ENCODE data around the gene TAOK1.
A peak's percentile ranks its signal among the peaks of the same experiment; 100 is the strongest.

The TAOK1 gene

DNA sequence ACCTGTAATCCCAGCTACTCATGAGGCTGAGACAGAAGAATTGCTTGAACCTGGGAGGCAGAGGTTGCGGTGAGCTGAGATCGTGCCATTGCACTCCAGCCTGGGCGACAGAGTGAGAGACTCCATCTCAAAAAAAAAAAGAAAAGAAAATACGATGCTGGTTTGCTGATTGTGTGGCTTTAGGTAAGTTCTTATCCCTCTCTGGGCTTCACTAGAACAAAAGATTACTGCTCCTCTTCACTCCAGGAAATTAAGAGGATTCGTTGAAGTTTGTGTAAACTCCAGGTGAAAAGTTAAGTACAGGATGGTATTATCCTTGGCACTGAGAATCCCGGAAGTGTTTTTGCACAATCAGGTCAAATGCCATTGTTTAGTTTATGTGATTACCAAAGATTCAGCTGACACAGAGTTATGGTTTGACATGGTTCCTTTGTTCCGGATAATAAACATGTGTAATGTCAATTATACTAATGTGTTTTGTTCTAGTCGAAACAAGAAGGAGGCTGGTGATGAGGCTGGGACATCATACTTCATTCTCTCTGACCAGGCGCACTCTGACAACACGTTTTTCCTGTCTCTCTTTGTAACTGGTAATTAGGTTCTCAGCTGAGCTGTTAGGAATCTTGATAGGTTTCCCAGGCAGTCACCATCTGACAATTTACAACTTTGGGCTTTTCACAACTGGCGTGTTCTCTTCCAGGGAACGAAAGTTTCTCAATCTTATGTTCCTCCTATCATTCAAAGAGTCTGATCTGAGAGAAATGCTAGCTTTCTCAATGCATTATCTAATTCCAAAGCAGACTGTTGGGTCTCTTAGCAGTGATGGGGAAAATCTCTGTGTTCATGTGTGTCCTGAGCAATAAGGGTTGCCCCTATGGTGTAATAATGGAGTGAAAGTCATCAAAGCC is 10.8 kb upstream of the TAOK1 start:
- peak; percentile 5 for DNase-seq

DNA sequence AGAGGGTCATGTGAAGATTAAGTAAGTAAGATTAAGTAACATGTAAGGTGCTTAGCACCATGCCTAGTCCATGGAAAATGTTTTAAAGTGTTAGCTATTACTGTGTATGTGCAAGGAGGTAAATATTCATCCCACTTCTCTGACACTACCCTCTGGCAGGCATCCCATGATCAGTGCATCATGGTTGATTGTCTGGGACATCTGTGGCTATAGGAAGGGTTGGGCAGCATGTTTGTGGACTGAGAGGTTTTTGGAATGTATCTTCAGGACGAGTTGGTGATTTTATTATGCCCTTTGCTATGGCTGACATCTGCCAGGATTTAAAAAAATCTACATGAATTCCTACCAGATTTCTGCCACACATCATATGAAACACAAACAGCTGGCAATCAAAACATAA is 6.5 kb upstream of the TAOK1 start:
- DNase-seq = peak; percentile 37

DNA sequence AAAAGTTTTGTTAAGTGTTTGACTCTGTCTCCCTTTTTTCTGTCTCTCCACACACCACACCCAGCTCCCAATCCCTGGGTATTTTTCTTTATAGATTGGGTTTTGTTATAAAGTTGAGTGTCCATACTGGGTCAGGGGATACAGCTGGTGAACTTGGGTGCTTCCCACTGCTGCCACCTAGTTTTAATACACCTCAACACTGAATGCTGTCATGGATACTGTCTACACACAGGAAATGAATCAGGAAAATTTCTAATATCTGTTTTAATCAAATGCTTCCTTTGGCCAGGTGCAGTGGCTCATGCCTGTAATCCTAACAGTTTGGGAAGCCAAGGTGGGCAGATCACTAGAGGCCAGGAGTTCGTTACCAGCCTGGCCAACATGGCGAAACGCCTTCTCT is 5.3 kb upstream of the TAOK1 start:
- no peak for DNase-seq

DNA sequence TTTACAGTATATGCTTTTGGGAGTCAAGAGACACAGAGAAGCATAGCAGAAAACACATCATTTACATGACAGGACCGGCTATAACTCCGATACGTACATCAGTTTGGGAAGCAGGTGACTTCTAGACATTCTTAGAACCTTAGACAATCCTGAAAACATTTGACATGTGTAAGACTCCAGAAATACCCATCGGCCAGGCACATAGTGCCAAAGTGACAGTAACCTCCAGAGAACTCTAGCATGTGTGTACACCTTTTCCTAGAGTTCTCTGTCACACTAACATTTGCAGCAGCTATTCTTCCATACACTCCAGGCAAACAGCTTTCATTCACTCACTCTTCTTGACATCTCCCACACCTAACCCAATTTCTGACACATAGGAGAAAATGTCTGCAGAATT is 3.4 kb upstream of the TAOK1 start:
- DNase-seq = no peak

DNA sequence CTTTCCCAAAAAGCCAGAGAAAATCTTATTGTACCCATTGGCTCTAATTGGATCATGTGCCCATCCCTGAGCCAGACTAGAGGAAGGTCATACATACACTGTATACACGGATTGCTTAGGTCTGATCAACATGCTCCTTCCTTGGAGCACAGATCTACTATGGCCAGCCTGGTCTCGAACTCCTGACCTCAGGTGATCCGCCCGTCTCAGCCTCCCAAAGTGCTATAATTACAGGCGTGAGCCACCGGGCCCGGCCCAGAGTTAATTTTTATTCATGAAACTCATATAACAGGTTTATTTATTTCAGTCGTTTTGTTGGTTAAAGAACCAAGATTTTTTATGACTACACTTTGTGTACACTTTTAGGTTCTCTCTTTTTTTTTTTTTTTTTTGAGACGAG is 1.2 kb upstream of the TAOK1 start:
- no peak for DNase-seq

DNA sequence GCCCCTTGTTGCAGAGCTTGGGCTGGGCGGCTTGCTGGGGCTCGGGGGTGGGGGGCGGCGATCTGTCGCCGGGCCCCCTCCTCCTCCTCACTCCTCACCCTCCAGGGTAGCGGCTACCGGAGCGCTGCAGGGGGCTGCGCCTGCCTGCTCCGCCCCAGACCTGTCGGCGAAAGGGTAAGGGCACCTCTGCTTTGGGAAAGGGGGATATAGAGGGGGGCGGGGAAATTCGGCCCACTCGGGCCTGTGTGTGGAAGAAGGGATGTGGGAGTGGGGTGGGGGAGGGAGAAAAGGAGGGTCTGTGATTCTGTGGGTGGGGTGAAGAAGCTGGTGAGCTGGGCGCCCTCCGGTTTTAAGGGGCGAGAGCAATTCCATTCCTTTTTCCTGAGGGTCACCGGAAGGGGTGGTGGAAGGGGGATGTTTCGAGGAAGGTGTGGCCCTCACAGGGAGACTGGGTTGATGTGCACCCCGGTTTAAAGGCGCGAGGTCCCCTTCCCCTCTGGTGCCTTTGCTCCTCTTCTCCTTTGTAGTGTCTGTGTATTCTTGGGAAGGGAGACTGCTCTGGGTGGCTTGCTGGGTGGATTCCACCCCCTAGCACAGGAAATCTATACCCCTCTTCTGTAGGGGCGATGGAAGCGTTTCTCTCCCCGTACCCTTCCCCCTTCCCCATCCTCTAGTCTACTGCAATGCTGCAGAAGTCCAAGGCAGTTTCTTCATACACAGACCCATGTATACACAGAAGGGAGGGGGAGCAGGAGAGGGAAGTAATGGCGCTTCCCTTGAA is 878 bp downstream of the TAOK1 start:
- peak; percentile 43 for DNase-seq

DNA sequence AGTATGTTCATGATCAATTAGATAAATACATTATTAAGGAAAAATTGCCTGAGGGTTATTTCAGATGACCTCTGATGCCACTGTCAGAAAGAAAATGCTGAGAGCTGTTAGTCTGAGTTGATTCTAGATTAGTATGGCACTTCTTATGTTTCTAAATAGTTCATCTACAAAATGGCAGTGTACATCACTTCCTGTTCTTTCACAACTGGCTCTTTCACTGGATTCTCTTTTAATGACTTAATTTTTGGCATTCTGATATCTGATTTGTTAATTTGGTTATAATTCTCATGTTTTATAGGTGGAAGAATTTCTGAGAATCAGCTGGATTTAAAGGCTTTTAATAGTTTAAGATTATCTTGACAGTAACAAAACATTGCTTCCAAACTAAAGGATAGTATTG is 3.3 kb downstream of the TAOK1 start:
- DNase-seq = peak; percentile 31

DNA sequence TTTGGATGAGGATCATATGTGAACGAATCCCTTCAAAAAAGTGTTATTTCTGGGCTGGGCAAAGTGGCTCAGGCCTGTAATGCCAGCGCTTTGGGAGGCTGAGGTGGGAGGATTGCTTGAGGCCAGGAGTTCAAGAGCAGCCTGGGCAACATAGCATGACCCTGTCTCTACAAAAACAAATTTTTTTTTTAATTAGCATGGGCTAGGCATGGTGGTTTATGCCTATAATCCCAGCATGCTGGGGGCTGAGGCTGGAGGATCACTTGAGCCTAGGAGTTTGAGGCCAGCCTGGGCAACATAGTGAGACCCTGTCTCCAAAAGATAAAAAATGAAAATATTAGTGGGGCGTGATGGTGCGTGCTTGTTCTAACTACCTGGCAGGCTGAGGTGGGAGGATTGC is 4.6 kb downstream of the TAOK1 start:
- DNase-seq = no peak

DNA sequence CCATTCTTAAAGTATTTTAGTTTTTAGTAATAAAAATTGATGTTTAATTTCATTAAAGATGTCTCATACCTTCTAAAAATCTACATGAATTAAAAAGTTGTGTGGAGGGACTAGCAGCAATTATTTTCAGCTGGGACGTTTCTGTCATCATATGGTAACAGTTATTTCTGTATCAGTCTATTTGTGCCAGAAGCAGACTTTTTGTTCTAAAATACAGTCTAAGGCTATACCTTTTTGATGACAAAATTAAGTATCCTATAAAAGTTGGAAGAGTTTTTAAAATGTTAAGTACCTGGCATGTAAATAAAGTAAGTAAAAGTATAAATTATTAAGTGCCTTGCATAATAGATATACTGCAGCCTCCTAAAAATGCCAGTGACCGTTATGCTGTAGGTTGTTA is 5.9 kb downstream of the TAOK1 start:
- no peak for DNase-seq

DNA sequence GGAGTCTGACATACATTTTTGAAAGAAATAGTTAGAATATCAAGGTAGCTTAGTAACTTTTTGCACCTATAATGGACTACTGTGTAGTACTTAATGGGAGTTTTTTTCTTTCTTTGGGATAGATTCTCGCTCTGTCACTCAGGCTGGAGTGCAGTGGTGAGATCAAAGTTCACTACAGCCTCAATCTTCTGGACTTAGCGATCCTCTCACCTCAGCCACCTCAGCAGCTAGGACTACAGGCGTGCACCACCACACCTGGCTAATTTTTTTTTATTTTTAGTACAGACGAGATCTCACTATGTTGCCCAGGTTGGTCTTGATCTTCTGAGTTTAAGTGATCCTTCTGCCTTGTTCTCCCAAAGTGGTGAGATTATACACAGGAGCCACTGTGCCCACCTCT is 9.5 kb downstream of the TAOK1 start:
- no peak for DNase-seq

DNA sequence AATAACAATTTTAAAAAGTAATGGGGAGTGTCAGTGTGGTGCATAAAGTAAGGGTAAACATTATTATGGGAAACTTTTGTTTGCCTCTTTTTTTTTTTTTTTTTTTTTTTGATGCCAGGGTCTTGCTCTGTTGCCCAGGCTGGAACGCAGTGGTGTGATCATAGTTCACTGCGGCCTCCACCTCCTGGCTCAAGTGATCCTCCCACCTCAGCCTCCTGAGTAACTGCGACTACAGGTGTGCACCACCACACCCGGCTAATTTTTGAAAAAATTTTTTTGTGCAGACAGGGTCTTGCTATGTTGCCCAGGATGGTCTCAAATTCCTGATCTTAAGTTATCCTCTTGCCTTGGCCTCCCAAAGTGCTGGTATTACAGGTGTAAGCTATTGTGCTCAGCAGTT is 10.7 kb downstream of the TAOK1 start:
- DNase-seq = no peak

DNA sequence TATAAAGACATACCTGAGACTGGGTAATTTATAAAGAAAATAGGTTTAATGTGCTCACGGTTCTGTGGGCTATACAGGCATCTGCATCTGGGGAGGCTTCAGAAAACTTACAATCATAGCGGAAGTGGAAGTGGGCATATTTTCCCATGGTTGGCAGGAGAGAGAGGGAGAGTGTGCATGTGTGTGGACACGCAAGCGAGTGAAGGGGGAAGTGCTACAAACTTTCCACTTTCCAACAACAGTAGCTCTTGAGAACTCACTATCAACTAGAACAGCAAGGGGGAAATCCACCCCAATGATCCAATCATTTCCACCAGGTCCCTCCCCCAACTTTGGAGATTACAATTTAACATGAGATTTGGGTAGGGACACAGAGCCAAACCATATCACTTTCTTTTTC is 11.1 kb downstream of the TAOK1 start:
- DNase-seq = no peak

DNA sequence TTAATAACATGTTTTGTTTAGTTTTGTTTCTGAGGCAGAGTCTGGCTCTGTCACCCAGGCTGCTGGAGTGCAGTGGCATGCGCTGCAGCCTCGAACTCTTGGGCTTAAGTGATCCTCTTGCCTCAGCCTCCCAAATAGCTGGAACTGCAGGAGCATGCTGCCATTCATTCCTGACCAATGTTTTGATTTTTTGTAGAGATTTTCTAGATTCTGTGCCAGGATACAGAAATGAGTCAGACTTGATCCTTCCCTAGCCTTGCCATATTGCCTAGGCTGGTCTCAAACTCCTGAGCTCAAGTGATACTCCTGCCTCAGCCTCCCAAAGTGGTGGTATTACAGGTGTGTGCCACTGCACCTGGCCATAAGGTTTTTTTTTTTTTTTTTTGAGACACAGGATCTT is 17.7 kb downstream of the TAOK1 start:
- peak; percentile 7 for DNase-seq

DNA sequence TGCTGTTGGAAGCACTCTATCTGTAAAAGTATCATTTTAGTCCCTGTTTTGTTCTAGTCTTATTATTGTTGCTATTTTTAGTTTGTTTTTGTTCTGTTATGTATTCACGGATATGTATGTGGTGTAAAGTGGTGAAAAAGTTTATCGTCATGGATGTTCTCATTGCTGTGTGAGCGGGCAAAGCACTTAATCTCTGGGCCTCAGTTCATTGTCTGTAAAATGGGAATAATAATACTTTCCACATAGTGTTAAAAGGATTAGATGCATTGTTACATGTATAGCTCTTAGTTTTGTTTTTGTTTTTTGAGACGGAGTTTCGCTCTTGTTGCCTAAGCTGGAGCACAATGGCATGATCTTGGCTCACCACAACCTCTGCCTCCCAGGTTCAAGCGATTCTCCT is 19.8 kb downstream of the TAOK1 start:
- no peak for DNase-seq

DNA sequence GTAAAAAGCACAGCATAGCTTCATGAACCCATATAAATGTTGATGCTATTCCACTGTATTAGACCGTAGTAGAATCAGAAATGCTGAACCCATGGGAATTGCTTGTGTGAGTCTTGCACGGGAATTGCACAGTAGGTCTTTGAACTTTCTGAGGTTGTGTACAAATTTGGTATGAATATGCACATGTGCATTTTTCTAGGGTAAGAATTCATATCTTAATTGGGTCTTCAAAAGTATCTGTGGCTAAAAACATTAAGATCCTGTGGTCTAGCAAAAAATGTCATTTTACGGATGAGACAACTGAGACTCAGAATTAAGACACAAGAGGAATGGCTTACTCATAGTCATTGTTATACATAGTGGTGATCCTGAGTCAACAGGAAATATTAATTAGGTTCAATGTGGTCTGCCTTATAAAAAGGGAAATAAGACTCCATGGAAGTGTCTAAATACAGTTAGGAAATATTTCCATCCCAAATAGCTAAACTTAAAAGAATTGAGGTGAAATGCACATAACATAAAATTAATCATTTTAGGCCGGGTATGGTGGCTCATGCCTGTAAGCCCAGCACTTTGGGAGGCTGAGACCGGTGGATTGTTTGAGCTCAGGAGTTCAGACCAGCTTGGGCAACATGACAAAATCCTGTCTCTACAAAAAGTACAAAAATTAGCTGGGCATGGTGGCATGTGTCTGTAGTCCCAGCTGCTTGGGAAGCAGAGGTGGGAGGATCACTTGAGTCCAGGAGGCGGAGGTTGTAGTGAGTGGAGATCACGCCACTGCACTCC is 22.8 kb downstream of the TAOK1 start:
- DNase-seq = peak; percentile 94

DNA sequence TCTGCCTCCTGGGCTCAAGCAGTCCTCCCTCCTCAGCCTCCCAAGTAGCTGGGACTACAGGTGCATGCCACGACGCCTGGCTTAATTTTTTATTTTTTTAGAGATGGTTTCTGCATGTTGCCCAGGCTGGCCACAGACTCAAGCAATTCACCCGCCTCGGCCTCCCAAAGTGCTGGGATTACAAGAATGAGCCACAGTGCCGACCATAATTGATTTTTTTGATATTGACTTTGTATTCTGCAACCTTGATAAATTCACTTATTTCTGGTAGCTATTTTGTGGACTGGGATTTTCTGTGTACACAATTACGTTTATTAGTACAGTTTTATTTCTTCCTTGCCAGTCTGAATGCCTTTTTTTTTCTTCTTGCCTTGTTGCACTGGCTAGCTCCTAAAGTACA is 30.0 kb downstream of the TAOK1 start:
- DNase-seq = no peak

DNA sequence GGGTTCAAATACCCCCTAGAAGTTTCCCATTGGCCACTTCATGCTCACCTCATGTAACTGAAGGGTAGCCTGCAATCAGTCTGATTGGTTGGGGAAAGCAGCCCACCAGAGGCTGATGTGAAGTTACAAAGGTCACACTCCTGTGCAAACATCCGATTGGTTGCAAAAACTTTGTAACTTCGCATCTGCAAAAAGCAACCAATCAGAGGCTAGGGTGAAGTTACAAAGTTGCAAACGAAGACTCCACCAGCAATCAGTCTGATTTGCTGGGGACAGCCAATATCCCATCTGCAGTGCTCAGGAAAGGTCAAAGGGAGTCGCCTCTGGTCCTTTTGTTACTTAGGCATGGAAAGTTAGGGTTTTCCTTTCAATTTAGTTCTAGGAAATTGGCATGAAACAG is 40.1 kb downstream of the TAOK1 start:
- no peak for DNase-seq

DNA sequence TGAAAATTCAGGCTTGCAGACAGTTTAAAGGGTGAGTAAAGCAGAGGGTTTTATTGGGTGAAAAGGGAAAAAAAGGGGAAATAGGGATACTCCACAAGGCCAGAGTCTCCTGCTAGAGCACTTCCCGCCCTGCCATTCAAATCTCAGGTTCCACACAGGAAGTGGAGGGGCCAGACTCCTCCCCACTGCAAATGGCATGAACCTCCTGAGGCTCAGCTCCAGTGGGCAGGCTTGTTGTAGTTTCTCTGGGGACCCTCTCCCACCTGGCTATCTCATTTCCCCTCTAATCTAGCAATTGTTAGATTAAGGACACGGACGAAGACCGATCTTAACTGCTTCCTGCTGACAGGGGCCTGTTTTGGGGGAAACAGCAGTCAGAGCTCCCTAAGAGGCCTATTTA is 43.4 kb downstream of the TAOK1 start:
- no peak for DNase-seq

DNA sequence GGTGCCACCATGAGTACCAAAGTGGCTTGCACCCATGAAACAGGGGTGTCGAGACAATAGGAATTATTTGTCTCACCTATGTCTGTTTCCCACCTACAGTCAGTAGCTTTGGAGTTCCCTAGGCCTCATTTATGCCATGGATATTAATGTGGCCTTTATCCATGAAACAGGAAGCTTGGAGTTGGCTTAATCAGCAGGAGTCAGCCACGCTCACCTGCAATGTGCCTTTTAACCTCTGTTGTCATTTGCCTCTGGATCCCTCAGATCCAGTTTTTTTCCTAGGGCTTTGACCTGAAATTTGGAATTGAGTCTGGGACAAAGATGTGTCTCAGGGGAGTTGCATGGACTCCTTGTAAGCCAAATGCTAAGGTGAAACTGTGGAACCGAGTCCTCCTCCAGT is 44.4 kb downstream of the TAOK1 start:
- DNase-seq = no peak

DNA sequence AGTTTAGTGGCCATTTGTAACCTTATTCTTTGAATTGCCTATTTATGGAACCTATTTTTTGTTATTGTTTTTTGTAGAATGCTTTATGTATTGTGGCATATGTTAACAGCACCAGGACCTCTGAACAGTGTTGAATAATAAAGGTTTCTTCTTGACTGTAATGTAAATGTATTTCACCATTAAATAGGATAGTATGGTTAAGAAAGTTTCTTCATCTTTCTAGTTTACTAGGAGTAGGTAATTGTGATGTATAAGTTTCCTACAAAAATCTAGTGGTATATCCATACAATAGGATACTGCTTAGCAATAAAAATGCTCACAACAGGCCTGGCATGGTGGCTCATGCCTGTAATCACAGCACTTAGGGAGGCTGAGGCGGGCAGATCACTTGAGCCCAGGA is 52.3 kb downstream of the TAOK1 start:
- DNase-seq = no peak

DNA sequence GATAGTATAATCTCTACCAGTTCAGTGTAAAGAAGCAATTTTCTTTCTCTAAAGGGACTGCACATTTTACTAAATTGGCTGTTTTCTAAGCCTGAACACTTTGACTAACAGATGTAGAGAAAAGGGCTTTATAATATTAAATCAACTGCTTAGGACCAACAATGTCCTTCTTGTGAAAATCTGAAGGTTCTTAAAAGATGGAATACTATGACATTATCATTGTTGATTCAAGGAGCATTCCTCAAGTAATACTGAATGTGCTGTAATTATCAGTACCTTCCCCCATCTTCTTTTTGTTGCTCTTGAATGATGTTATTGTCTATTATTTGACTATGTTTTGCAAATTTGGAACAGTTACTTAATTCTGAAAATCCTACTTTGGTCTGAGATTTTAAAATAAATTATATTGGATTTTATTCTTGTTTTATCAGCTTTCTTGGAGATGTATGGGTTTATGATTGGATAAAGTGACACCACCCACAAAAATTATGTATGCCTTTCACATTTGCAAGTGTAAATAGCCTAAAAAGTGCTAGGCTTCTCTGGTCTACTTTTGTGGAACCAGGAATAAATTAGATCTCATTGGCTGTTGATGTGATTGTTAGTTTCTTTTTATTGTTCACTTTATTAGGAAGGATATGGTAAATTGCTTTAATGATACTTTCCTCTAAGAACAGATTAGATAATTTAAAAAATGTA is 53.0 kb downstream of the TAOK1 start:
- DNase-seq = no peak

DNA sequence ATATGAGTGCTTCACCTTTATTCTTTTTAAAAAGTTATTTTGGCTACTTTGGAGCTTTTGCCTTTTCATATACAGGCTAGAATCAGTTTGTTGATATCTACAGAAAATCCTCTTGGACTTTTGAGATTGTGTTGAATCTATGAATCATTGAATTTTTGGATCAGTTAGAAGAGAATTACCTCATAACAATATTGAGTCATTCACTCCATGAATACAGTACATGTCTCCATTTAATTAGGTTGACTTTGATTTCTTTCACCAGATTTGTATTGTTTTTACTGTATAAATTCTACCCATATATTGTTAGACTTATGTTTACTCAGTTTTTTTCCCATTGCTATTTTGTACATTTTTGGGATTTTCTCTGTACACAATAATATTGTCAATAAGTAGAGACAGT is 54.4 kb downstream of the TAOK1 start:
- DNase-seq = peak; percentile 48

DNA sequence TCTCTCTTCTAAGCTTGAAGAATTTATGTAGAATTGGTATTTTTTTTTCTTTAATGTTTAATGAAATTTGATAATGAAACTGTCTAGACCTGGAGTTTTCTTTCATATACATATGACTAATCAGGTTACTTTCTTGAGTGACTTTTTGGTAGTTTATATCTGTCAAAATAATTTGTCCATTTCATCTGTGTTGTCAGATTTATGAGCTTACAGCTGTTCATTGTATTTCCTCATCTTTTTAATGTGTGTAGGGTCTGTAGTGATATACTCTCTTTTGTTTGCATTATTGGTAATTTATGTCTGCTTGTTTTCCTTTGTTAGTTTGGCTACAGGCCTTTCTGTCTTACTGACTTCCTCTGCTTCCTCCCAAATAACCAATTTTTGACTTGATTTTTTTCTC is 55.7 kb downstream of the TAOK1 start:
- DNase-seq = no peak
